ENCODE results near the gene OPCML.

OPCML gene

DNA sequence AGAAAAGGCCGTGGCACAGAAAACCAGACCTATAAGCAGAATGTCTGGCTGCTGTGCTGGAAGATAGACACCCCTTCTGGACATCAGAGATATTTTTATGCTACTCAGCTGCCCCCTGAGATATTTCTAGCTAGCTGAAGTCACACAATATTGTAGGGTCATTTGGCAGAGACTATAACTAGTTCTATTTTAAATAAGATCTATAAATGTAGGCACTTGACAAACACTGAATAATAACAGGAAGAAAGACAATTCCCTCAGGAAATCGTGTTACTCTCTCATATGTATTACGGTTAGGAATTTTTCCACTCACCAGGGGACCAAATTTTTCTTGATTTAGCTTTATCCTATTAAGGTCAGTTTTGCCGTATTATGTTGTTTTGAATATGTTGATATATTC lies 845.4 kb downstream of the OPCML start:
- DNase-seq: no peak

DNA sequence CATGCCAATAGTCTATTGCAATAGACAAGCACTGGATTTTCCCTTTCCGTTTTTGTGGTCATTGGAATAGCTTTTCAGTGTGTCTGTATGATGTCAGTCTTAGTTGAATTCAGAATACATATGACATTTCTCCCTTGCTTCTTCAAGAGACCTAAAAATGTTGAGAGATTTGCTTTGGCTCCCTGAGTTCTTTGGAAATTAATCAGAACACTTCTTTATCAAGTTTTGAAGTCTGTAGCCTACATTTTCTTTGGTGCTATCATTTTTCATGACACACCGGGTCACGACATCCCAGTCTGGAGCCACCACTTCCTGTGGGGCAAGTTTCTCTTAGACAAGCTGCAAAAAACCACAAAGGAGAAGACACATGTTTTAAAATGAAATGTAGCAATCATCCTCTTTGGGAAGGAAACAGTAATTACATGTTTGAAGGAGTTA lies 847.1 kb downstream of the OPCML start:
- no peak for DNase-seq

DNA sequence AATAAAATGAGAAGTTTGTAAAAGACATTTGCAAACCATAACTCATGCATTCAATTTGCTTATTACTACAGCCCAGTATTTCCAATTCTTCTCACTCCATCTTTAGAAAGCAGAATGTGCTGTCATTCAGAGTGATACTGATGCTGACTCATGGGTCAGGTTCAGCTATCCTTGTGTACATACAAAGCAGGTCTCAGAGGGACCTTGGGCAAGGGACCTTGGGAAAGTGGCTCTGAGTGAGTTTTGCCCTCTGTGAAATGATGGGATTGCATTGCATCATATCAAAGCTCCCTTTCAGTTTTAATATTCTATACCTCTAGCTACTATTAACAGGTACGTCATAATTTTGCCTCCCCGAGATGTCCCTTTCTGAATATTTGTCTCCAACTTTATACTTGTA lies 848.7 kb downstream of the OPCML start:
- no peak for DNase-seq

DNA sequence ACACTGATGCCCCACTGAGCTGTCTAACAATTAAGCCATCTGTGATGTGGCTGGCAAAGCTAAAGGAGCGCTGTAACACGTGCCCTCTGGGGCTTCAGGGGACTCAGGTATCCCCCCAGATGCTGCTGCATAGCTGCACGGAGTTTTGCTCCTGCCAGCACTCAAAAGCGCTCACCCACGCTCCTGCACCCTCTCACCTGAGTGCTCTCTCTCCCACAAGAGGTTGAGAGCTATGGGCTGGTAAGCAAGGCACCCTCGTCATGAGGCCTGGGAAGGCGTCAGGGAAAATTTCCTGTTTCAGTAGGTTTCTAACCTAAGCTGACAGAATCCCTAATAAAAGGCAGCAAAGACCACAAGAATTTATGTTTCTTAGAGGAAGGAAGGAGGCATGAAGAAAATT lies 850.3 kb downstream of the OPCML start:
- DNase-seq: no peak

DNA sequence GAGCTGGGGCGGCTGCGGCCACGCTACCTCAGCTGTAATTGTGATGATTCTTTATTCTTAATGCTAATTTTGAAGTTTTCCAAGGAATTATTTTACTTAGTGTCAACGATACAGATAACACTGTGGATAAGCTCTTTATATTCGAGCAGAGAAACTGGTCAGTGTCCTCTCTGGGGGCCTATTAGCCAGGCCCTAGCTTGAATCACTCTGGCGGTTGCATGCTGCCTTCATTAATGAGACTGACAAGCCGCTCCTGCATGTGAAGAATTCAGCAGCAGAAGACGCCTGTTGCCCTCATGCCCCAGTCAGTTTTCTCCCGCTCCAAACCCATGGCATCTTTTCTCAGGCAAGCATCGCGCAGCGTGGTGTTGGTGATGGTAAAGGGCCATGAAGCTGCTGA lies 851.7 kb downstream of the OPCML start:
- DNase-seq: no peak

DNA sequence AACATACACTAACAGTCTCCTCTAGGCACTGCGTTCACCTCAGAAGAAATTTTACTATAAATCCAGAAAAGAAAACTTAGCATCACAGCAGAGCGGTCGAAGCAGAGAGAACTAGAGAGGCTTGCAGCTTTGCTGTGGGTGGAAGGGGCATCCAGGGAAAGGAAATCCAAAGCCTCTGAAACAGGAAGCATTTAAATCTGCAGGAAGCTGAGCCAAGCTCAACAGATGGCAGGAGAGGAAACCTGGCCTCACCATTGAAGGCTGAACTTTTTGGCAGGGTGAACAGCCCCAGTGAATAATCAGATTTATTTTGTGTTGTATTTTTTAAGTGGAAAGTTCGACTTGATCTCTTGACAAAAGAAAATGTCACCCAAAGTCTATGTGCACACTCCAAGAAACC lies 858.1 kb downstream of the OPCML start:
- no peak for DNase-seq

DNA sequence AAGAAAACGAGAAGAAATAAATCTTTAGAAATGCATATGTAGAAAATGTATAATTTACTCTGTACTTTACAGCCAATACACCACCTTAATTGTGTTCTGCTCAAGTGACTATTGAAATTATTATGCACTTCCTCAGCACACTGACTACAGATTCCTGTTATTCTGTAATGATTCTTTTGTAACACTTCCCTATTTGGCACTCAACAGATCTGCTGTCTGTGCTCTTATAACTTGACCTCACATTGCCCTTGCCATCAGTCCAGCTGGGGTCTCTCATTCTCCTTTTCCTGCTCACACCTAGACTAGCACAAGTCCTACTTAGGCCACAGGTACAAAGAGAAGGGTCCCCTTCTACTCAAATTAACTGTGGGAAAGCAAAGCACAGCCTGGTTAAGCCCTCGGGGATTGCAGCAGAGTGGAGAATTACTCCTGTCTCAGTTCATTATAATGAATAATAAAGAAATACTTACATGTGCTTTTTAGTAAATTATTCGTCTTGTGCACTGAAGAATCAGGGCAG lies 860.4 kb downstream of the OPCML start:
- no peak for DNase-seq

DNA sequence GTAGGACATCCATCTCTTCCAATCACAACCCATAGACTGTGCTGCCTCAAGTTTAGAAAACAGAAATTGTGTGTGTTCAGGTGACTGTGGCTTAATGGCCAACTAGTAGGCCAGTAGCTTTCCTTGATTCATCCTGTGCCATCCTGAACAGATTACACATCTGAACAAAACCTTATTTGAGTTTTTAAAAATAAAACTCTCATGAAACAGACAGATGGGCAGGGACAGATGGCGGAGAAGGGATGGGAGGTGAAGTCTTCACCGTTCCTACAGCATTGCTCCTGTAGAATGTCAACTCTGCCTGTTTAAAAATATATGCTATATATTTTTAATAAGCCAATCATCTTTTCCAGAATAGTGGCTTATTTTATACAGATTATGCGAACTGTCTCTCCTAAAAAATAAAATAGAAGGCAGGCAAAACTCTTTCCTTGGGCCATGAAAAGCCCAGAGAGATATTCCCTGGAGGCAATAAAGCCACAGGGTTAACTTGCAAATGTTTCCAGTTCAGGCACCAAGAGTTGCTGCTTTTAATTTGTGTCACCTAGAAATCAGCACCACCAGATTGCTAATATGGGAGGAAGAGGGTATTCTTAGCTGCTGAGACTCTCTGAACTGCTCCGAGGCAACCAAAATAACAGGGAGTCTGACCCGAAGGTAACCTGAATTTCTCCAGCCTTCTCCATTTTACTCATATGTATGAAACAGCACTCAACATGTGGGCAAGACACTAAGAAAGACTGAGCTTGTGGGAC lies 861.2 kb downstream of the OPCML start:
- no peak for DNase-seq

DNA sequence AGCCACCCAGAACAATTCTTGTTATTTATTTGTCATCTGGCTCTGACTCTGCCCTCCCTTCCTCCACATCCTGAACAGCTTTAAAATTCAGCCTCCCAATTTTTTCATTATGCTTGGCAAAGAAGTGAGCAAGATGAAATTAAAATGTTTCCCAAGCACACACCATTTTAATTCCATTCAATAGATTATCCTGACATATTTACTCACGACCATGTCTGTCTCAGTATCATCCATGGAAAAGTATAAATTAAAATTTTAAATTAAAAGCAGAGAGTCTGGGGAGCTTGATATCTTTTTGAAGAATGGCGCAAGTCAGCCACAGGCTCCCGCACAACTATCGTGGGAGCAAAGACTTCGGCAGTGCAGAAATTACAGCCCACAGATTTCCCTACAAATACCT lies 862.4 kb downstream of the OPCML start:
- no peak for DNase-seq

DNA sequence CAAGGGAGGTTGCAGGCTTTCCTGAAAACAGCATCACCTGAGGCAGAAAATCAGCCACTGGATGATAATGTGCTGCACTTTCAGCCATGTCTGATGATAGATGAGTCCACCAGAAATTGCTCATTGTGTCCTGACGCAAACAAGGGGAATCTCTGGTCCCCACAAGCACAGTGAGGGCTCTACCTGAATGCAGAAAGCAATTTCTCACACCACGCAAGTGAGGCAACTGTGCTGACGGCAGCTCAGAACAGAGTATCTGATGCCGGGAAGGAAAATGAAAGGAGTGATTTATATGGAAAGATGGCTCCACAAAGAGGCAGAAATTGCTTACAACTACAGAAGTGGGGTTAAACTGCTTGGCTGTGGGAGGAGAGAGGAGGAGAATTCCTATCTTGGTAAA lies 867.1 kb downstream of the OPCML start:
- no peak for DNase-seq

DNA sequence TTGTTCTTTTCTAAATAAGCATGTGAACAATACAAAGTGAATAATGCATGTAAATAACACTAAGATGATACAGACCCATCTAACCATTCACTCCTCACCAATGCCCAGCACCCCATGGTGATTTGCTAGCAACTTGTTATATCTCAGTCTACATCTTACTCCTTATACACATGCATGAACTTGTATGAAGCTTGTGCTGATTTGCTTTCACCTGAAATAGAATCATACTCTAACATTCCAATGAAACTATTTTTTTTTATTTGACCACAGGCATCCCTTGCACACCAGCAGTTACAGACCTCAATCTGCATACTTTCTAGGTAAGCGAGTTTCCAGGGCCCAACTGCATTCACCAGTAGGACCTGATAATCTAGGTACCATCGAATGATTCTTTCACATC lies 873.6 kb downstream of the OPCML start:
- DNase-seq: no peak

DNA sequence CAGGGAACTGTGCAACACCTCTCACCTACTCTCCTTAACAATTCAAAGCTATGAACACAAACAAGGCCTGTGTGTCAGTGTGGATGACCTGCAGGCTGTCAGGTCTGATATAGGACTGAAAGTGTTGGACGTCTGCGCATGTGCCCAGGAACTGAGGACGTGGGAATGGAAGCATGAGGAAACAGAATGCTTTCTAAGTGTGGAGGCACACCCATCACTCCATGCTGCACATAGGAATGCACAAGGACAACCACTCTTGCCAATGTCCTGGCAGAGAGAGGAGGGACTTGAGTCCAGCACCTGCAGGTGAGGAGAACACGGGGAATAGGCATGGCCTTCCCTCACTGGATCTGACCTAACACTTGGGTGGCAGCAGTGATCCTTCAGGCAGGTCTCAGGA lies 874.3 kb downstream of the OPCML start:
- no peak for DNase-seq

DNA sequence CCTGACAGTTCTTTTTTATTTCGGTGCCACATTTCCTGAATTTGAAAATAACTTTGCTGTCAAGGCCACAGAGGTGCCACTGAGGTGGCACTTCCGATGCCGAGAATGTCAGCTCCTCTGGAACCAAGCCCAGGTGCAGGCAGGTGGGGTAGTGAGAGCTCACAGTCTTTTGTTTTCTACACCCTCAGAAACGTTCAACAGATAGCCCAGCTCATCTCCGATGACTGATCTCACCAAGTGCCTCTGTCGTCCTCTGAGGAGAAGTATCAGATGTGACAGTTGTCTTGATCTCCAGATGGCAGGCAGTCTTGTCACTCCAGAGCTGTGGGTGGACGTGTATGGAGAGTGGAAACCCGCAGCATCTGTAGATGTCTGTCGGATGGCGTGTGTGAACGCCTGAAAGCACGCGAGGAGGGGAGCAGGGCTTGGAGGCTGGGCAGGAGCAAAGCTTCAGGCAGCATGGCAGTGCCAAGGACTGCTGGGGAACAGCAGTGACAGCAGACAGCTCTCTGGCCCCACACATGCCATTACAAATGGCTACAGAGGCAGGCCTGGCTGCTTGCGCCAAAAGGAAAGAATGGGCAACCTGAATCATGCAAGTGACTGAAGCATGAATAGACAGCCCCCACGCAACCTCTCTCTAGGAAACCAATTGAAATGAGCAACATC lies 877.0 kb downstream of the OPCML start:
- DNase-seq: no peak

DNA sequence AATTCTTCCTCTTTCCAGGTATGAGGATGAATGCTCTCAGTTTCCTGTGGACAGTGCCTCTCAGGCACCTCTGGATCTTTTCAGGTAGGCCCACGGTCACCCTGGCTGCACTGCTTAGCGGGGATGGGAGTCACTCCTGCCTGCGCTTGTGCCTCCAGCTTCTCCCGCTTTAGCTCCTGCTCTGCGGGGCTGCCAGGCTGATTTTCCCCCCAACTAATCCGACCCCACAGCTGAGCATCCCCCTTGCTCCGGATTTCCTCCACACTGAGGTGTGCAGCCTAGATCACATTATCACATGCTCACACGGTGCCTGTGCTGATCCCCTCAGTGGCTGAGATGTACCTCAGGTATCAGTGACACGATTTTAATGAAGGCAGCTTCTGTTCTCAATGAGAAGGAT lies 879.1 kb downstream of the OPCML start:
- no peak for DNase-seq

DNA sequence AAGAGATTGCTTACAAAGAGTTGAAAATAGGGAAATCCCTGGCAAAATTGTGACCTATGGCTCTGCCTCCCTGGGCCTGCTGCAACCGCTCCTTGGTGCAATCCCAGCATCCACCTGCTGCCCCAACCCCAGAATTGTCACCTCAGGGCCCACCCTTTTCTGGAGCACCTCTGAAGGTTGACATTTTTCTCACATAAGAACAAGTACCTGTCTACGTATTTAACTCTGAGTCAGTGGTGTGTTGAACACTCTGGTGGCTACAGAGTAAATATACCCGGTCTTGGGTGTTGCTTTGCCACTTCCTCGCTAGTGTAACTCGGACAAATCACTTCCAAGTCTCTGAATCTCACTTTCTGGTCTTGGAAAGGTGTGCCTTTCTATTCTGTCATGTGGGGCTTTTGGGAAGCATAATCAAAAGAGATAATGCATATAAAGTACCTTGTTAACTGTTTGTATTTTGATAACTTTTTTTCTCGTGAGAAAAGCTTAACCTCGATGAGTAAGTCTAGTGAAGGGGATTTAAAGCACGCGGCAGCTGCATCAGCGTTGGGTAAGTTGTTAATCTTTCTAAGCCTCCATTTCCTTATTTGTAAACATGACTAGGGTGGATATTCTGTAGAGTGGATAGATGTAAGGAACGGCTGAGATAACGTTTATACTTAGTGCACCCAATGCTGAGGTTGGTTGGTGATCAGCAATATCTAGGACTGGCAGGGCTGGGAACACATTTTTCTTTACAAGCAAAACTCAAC lies 881.2 kb downstream of the OPCML start:
- no peak for DNase-seq

DNA sequence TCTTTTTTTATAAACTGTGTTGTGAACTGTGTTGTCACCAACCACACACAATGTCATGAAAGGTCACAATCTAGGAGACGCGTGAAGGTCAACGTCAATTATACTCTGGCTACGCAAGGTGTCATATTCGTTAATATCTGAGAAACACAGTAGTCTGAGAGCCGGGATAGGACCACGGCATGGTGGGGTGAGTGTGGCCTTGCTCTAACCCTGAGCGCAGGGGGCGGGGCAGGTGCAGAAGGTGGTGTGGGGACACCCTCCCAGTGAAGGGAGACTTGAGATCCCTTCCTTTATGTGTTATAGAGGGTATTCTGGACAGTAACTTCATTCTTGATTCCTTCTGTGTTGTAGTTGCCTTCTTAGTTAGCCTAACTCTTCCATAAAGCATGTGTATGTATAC lies 883.0 kb downstream of the OPCML start:
- DNase-seq: no peak

DNA sequence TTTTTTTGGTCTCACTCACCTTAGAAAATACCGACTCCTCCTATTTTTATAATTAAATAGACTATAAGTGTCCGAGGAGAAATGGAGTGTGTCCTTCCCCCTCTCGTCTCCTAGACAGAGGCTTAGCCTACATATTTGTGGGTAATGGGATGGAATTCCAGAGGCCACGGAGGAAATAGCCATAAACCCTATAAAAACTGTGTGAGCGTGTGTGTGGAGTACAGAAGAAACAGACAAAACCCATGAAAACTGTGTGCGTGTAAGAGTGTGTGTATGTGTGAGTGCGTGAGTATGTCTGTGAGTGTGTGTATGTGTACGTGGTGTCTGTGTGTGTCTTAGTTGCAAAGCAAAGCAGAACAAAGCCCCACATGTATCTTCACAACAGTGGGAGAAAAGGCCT lies 883.5 kb downstream of the OPCML start:
- DNase-seq: no peak

DNA sequence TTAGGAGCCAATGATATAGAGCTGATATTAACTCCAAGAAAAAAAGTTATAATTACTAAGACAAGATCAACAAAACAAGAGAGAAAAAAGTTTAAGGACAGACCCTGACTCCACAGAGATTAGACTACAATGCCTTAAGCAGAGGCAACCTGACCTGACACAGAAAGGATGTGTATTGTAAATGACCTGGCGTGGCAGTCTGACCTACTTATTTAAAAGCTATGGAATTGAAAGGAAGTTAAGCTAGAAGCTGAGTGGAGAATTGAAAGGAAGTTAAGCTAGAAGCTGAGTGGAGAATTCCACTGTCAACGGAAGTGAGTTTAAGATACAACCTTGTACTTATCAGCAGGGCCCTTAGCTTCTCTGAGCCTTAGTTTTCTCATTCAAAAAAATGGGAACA lies 885.4 kb downstream of the OPCML start:
- DNase-seq: no peak

DNA sequence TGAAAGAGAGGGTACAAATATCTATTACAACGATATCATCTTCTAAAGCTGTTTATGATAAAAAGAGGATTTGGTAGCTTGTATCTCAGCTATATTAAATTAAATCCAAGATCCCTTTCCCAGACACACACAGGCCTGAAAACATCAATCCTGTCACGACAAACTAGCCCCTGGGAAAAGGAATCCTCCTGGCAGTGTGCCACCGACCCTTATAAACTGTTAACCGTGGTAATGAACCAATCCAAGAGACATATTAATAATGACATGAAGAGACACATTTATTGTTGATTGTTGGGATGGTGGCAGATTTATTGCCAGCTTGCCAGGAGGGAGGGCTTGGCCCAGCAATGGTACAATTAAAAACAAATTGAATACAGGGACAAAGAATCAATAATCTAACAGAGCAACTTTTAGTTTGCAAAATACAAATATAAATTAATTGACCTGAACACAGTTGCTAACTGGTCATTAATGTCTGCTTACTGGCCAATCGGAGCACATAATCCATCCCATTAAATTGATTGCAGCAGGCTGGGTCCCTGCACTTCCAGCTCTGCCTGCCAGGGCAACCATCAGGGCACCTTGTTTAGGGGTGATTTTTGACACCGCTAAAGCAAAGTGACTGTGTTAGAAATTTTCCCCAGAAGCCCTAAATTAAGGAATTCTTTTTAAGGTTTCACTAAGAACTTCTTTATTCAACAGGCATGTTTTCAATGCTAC lies 887.6 kb downstream of the OPCML start:
- DNase-seq: no peak

DNA sequence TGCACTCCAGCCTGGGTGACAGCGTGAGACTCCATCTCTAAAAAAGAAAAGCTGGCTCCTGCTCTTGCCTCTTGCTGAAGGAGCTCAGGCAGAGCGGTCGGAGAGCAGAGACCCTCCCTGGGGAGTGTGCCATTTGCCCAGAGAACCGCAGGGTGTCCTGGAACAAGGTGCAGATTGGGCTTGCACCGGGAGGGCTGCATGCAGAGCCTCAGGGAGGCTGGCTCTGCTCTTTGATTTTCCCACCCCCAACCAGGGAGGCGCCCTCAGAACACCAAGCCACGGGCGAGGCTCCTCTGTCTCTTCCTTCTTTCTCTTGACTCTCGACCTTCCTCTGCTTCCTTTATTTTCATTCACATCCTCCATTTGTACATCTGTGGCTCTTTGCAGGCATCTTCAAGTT lies 889.1 kb downstream of the OPCML start:
- no peak for DNase-seq

DNA sequence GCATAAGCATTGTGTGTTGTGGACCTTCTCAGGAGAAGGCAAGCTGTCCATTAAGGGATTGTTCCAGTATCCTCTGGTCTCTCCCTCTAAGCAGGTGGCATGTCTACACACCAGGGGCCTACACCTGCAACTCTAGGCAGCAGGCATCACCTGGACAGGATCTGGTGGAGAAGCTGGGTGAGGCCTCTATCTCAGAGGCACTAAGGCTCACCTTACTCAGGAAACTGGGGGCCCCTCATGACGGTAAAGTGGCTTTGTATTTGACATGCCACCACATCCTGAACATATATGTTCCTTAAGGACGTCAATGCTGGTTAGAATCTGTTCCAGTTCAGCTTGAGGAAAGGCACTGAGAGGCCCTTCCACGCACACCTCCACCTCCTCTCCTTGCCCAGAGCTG lies 891.3 kb downstream of the OPCML start:
- DNase-seq: no peak

DNA sequence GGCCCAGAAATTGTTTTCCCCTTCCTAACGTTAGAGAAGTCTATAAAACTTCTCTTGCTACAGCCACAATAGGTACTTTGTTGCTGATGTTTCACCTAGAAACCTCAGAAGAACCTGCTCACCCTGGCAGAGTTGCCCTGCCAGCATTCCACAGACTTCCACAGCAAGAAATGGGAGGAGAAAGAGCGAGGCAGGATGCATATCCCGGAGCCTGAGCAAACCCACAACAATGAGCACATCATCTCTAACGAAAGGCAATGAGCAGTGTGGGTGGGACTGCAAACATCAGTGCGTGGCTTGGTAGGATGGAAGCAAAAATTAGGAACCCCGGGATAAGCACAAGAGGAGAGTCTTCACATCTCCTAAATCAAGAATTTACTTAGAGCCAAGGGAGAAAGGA lies 892.3 kb downstream of the OPCML start:
- no peak for DNase-seq

DNA sequence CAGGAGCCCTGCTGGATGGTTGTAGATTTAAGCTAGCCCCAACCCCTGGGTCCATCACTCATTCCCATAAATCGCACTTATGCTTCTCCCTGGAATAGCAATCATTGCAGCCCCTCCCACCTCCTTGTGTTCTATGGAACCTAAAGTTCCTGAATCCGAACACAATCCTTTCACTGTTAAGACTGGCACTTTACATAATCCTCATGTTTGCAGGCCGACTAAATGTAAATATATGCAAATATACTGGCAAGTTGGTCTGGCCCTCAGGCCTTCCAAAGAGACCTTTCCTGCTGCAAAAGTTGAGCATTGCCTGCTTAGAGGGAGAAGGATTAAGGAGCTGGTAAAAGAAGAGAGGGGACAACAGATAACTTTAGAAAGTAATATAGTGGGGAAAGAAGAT lies 892.9 kb downstream of the OPCML start:
- DNase-seq: no peak
